MG63 (cell line): ENCODE results near the gene PRR14. TPM values are rescaled to one million over a fixed set of nuclear protein-coding genes. Genes with fewer than 3 reads are reported as not detected.

Source experiments
- DNase-seq: peaks from one replicate; pipeline ENCODE4 v3.0.0-alpha.2; 2020
- H3K27me3 ChIP-seq: fragments of 250-450 bp; sonication (Bioruptor Pico); 2 replicates; pipeline ENCODE4 v1.5.1; 2020; ENCODE audit warnings: mild to moderate bottlenecking, moderate library complexity
- H3K36me3 ChIP-seq: fragments of 250-450 bp; sonication (Bioruptor Pico); 2 replicates; pipeline ENCODE4 v1.5.1; 2020; ENCODE audit warnings: mild to moderate bottlenecking, moderate library complexity
- H3K4me3 ChIP-seq: fragments of 250-450 bp; sonication (Bioruptor Pico); 2 replicates; pipeline ENCODE4 v1.5.1; 2020; ENCODE audit warnings: mild to moderate bottlenecking, moderate library complexity
- H3K9me3 ChIP-seq: fragments of 250-450 bp; sonication (Bioruptor Pico); 2 replicates; pipeline ENCODE4 v1.5.1; 2020; ENCODE audit warnings: mild to moderate bottlenecking, moderate library complexity
- total RNA-seq: library from RNA; depleted of rRNA; stranded (reverse); fragments of >200 nt; shearing (Covaris generic); gene quantifications from 2 replicates; pipeline ENCODE4 v1.2.3, GENCODE V29; 2014; ENCODE audit warnings: low replicate concordance; rRNA removed

Gene PRR14
- total RNA-seq = 1.7 and 5.3 TPM in 2 replicates

DNA sequence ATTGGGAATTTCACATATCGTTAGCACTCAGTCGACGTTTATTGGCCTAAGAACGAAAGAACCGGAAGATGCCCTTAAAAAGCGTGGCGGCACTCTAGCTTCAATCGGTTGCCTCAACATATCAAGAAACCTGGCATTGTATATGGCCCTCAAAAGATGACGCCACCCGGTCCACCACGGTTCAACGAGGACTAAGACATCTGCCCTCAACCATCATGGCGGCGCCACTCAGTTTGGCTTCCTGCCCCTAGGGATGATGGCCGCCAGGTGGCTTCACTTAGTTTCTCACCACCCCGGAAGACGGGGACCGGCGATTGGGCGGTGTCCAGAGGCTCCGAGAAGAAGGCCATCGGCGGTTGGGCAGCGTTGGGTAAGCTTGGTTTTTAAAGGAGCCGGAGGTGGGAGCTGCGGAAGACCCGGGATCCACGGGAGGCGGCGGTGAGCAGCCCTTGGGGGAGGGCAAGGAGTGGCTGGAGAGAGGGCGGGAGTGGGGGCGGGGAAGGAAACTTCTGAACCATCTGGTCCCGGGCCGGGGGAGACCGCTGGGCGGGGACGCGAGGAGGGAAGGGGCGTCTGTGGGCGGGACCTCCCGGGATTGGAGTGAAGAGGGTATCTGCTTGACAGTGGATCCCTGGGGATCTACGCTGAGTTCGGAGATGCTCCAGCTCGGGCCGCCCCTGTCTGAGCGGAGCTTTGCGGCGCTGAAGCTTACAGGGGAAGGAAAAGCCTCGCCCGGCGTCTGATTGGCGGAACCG, at the start of gene PRR14:
Gene PRR14, plus strand, starts transcription at position 592 of the 755 bp plus-strand sequence. CDS start 686 bp downstream, outside the sequence.
- peak within 1 kb of the TSS; percentile 61 for H3K4me3 ChIP-seq
- H3K27me3 ChIP-seq = no peaks in the 10 kb centered on the region
- no peaks in the 10 kb centered on the region for H3K9me3 ChIP-seq
- H3K36me3 ChIP-seq = peaks cover 25% of the 10 kb centered on the region
- peak; percentile 100 for DNase-seq

DNA sequence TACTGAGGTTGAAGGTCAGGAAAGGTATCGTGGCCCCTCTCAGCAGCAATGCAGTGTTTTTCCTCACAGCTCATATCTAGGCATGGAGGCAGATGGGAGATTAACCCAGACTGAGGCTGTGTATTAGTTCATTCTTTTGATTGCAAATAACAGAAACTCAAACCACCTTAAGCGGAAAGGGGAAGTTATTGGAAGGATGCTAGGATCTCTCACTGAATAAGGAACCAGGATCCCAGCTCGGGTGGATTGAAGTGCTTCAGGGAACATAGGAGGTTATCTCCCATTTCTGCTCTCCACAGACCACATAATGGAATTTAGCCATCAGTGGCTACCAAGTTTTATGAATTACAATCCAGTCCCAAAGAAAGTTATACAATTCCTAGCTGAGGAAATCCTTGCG, 48.8 kb upstream of the PRR14 start:
- Histone ChIP-seq H3K9me3 (no peaks in the 10 kb centered on the region), H3K27me3 (no peaks in the 10 kb centered on the region), H3K36me3 (peaks cover 48% of the 10 kb centered on the region), H3K4me3 (no peak overlapping the region)
- DNase-seq = no peak

DNA sequence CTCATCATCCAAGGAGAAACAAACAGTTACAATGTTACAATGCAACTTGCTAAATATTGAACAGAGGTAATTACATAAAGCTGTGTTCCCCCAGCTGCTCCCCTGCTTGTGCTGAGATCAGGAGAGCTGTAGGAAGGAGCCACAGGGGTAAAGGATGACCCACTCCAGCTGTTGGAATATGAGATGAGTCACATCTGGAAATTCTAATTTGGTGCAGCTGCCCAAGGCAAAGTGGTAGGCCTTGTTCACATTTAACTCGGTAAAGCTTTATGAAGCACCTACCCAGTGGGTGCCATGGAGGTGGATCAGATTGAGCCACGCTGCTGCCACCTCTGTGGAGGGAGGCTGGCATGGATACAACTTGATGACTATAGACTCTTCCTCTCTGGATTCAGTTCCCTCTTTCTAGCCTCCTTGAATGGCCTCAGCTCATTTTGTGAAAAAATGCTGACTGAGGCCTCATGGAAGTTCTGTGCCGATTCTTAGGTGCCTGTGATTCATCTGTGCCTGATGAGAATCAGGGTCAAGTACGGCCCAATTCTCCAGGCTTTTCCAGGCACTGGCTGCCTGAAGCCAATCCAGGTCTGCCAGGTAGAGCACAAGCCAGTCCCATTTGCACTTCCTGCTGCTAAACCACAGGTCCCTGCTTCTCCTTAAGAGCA, 48.0 kb upstream of the PRR14 start:
- DNase-seq = peak; percentile 28

DNA sequence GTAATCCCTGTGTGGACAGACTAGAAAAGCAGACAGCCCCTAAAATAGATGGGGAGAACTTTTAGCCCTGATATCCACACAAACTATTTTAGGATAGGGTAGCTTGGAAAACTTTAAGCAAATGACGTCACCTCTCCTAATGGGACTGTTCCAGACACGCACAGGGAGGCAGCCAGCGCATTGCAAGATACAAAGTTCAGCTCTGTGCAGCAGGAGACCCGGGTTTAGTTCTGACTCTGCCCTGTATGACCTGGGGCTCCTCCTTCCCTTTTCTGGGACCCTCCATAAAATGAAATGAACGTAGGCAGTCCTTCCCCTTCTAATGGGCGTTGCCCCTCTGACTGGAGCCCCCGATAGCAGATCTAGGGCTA, 46.8 kb upstream of the PRR14 start:
- no peak for DNase-seq
- Histone ChIP-seq H3K27me3 (no peaks in the 10 kb centered on the region), H3K9me3 (no peaks in the 10 kb centered on the region), H3K4me3 (no peak overlapping the region), H3K36me3 (peaks cover 62% of the 10 kb centered on the region)

More for the DNA sequence above, 48.0 kb upstream of the PRR14 start:
- H3K9me3 ChIP-seq = no peaks in the 10 kb centered on the region
- peaks cover 54% of the 10 kb centered on the region for H3K36me3 ChIP-seq
- H3K27me3 ChIP-seq = no peaks in the 10 kb centered on the region
- H3K4me3 ChIP-seq = no peak overlapping the region

DNA sequence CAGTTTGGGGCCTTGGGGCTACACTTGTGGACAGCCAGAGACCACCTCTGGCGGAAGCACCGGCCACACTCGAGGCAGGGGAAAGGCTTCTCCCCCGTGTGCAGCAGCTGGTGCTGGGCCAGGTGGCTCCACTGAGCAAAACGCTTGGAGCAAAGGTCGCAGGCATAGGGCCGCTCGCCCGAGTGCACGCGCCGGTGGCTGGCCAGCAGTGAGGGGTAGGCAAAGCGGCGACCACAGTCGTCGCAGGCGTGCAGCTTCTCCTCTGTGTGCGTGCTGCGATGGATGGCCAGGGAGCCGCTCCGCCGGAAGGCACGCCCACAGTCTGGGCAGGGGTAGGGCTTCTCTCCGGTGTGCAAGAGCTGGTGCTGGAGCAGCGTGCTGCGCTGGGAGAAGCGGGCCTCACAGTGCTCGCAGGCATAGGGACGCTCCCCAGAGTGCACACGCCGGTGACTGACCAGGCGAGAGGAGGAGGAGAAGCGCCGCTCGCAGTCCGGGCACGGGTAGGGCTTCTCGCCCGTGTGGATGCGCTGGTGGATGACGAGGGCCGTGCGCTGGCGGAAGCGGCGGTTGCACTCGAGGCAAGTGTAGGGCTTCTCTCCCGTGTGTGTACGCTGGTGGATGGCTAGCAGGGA, 46.3 kb upstream of the PRR14 start:
- no peak overlapping the region for H3K4me3 ChIP-seq
- H3K9me3 ChIP-seq = no peaks in the 10 kb centered on the region
- DNase-seq = no peak
- peaks cover 62% of the 10 kb centered on the region for H3K36me3 ChIP-seq
- no peaks in the 10 kb centered on the region for H3K27me3 ChIP-seq

DNA sequence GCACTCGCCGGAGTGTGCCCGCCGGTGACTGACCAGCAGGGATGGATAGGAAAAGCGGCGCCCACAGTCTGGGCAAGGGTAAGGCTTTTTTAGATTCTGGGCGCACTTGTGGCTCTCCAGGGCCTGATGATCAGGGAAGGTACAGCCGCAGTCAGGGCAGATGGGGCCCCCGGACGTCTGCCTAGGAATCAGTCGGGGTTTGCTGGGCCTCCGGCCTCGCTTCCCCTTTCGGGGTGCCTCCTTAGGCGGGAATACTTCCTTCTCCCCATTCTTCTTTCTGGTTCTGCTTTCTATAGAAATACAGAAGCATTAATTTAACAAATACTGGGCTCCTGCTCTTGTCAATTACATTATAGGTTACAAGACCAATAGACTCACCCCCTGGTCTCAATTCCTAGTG, 45.6 kb upstream of the PRR14 start:
- no peaks in the 10 kb centered on the region for H3K27me3 ChIP-seq
- peaks cover 62% of the 10 kb centered on the region for H3K36me3 ChIP-seq
- H3K9me3 ChIP-seq = no peaks in the 10 kb centered on the region
- H3K4me3 ChIP-seq = no peak overlapping the region
- DNase-seq = no peak

DNA sequence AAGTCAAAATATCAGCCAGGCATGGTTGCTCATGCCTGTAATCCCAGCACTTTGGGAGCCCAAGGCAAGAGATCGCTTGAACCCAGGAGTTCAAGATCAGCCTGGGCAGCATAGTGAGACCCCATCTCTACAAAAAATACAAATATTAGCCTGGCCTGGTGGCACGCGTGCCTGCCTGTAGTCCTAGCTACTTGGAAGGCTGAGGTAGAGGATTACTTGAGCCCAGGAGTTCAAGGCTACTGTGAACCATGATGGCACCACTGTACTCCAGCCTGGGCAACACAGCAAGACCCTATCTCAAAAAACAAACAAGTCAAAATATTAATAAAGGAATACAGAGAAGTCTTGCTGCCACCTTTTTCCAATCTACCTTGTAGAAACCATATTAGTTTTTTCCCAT, 44.8 kb upstream of the PRR14 start:
- no peak for DNase-seq
- Histone ChIP-seq H3K4me3 (no peak overlapping the region), H3K9me3 (no peaks in the 10 kb centered on the region), H3K36me3 (peaks cover 62% of the 10 kb centered on the region), H3K27me3 (no peaks in the 10 kb centered on the region)

DNA sequence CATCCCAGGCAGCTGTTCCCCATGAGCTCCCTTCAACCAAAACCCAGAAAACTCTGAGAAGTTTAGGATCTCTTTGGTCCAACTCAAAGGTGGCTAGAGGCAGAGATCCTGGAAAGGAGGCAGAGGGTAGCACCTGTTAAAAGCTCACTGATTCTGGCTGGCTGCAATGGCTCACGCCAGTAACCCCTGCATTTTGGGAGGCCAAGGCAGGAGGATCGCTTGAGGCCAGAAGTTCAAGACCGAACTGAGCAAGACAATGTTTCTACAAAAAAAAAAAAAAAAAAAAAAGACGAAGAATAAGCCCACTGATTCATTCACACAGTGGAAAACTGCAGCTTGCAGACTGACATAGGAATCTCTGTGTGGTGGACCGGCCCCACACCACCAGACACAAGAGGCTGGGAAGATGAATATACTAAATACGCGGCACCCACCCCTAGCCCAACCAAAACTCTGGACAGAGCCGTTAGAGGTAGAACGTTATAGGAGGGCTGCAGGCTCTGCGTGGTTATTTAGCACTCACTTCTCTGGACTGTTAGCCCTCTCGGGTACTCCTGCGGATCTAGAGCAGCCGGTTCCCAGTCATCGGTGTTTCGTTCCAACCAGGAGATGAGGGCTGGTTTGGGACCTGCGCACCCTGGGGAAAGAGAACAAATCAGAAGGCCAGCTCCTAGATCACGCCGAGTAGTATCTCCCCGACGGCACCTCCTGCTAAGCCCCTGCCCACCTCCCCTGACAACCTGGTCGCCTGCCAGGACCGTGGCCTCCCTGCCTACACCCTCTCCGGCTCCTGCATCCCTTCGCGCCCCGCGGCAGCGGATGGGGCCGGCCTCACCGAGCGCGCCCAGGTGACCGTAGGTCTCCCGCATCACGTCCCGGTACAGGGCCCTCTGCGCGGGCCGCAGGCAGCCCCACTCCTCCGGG, 41.5 kb upstream of the PRR14 start:
- Histone ChIP-seq H3K36me3 (peaks cover 38% of the 10 kb centered on the region), H3K27me3 (no peaks in the 10 kb centered on the region), H3K9me3 (no peaks in the 10 kb centered on the region), H3K4me3 (peak overlapping the region; percentile 86)
- peak; percentile 77 for DNase-seq

DNA sequence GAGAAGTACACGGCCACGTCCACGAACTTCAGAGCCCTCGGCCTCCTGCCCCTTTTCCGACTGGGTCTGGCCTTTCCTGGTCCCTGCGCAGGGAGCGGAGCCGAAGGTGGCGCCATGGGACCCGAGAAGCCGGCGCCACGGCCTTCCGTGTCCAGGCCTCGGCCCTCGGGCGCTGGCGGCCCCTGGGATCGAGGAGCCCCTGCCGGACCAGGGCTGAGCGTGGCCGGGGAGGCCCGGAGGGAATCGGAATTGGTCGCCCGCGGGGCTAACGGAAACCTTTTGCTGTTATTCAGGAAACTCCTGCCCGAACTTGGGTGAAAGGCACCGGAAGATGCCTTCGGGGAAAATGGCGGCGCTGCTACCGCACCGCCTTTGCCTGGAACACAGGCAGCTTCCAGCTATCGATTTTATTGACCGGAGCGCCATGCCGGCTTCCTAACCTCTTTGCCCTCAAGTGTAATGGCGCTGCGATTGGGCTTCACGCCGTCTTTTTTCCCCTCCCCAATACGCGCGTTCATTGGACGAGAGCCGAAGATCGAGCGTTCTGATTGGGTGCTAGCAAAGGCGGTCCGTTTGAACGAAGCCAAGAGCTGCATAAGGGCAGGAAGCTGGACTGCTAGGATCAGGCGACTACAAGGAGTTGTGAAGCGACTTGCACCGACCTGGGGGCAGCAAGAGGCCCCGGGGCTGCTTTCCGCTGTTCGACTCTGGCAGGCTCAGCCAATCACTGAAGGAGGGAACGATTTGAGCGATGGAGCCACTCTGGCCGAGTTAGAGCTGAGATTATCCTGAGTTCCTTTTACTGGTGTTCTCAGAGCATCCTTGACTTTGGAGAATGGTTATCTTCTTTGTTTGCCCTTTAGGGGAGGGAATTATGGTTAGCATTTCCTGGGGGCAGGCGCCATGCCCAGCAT, 40.6 kb upstream of the PRR14 start, which contains the start of gene ZNF689:
Gene ZNF689, minus strand, starts transcription at position 464 of the 914 bp plus-strand sequence. Its CDS starts 348 bp downstream, at position 116.
- peak; percentile 93 for DNase-seq
- H3K4me3 ChIP-seq = peak within 1 kb of the TSS; percentile 86
- H3K27me3 ChIP-seq = no peaks in the 10 kb centered on the region
- H3K36me3 ChIP-seq = peaks cover 29% of the 10 kb centered on the region
- no peaks in the 10 kb centered on the region; the same call in 1 of the 2 replicates for H3K9me3 ChIP-seq

DNA sequence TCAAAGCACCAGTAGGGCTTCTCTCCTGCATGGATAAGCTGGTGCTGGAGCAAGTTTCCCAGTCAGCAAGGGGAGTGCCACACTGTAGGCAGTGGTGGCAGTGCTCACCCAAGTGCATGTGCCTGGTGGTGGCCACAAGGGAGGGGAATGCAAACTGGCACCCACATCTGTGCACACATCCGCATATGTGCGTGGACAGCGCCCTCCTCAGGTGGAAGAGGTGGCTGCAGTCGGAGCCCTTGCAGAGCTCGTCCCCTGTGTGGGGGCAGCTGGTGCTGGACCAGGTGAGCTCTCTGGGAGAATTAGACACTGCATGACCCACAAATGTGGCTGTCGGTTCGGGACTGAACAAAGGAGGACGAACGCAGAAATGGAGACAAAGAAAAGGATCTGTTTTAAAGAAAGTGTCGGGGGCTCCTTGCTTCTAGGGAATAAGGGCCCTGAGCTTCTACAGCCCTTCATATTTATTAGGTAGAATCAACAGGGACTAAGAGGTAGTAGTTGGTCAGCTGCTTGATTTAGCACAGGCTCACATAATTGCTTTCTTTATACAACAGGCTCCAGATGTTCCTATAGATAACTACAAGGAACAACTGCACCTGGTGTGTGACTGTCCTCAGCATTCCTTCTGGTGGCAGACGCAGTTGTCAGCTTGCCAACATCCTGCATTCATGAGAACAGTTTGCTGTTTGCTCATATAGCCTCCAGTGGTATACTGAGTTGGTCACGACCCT, 35.2 kb upstream of the PRR14 start:
- peak; percentile 16 for DNase-seq
- H3K27me3 ChIP-seq = no peaks in the 10 kb centered on the region
- peaks cover 18% of the 10 kb centered on the region for H3K9me3 ChIP-seq
- H3K36me3 ChIP-seq = no peaks in the 10 kb centered on the region
- no peak overlapping the region for H3K4me3 ChIP-seq

DNA sequence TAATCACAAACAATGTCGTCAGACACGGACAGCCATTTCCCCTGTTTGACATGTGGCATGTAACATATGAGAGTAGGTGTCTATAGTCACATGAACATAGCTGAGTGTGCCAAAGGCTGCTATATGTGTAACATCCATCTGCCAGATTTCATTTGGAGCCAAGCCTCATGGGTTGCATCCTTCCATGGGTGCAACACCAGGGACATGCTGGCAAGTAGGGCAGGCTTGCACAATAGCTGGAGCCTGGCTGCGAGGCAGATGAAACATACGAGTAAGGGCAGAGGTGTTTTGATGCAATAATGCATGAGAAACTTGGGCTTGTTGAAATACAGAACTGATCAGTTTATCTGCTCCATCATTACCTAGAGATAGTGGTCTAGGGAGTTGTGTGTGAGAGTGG, 31.6 kb upstream of the PRR14 start:
- H3K27me3 ChIP-seq = no peaks in the 10 kb centered on the region
- H3K4me3 ChIP-seq = no peak overlapping the region
- H3K36me3 ChIP-seq = no peaks in the 10 kb centered on the region
- DNase-seq = no peak
- peaks cover 29% of the 10 kb centered on the region for H3K9me3 ChIP-seq

DNA sequence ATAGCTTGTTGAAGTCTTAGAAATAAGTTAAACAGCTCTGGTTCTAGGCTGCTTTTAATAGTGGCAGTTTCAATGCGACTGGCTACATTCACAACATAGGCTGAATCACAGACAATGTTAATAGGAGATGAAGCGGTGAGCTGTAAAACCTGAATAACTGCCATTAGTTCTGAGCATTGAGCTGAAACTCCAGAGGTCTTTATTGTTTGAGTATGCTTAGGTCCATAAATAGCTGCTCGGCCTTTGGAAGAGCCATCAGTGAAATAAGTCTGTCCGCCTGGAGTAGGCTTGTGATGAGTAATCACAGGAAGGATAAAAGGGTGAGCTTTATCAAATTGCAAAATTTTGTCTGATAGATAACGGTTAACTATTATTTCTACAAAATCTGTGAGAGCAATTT, 31.1 kb upstream of the PRR14 start:
- peaks cover 33% of the 10 kb centered on the region for H3K9me3 ChIP-seq
- no peaks in the 10 kb centered on the region for H3K27me3 ChIP-seq
- no peak for DNase-seq

DNA sequence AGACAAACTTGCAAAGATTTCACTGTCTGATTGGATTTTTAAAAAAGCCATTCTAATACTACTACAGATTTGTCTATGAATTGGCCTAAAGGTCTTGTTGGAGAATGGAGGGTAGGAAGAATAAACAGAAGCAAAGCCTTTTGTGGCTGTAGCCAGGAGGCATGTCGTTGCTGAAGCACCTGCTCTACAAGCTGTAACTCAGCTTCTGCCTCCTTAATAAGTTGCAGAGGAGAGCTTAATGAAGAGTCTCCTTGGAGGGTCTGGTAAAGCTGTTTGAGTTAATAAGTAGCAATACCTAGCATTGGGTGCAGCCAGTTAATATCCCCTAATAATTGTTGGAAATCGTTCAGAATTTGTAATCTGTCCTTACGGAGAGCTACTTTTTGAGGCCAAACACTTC, 30.6 kb upstream of the PRR14 start:
- no peak for DNase-seq
- Histone ChIP-seq H3K36me3 (no peaks in the 10 kb centered on the region), H3K9me3 (peaks cover 33% of the 10 kb centered on the region), H3K4me3 (no peak overlapping the region), H3K27me3 (no peaks in the 10 kb centered on the region)

More for the DNA sequence above, 31.1 kb upstream of the PRR14 start:
- H3K4me3 ChIP-seq = no peak overlapping the region
- no peaks in the 10 kb centered on the region for H3K36me3 ChIP-seq

DNA sequence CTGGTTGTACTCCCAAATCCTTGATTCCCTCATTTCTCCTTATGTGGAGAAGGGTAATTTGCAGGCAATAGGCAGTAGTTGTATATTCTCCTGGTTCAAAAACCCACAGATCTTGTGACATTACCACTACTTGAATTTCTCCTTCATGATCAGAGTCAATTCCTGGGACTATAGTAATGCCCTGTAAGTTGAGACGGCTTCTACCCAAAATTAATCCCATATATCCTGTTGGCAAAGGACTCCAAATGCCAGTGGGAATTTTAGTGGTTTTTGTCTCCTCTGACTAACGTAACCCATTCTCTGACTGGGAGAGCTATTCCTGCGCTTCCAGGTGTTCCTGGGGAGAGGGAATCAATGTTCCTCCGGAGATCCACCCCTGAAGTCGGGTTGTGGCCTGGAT, 29.0 kb upstream of the PRR14 start:
- H3K9me3 ChIP-seq = peaks cover 21% of the 10 kb centered on the region
- no peaks in the 10 kb centered on the region for H3K36me3 ChIP-seq
- DNase-seq = peak; percentile 5
- H3K4me3 ChIP-seq = no peak overlapping the region
- no peaks in the 10 kb centered on the region for H3K27me3 ChIP-seq

DNA sequence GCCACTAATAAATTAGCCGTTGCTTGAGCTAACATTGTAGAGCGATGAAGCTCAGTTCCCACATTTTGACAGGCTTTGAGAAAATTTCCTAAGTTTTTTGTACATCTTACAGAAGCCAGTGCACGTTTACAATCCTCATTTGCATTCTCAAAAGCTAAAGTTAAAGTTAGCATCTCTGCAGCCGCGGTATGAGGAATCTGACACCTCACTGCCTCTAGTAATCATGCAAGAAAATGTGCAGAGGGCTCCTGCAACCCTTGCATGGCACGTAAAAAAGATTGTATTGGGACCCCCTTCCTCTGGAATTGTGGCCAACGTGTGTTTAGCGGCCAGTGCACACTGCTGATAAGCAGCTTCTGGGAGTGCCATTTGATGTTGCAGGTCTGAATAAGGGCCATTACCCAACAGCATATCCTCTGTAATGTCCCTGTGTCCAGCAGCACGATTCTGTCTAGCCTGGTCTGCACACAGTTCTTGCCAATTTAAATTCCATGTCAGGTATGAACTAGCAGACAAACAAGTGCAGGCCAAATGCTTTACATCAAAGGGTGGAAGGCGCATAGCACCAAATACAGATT, 28.2 kb upstream of the PRR14 start:
- no peak for DNase-seq
- H3K36me3 ChIP-seq = no peaks in the 10 kb centered on the region
- H3K4me3 ChIP-seq = no peak overlapping the region
- no peaks in the 10 kb centered on the region for H3K27me3 ChIP-seq
- peaks cover 17% of the 10 kb centered on the region for H3K9me3 ChIP-seq
